IMR-90 (cell line): Measurements from ENCODE around the gene HUNK. TPM values are rescaled to one million over a fixed set of nuclear protein-coding genes. Genes with fewer than 3 reads are reported as not detected.

Experiments
- ATAC-seq: fragments of 200-7000 bp; cut with Tn5 transposase; 2 replicates; pipeline ENCODE4 v1.9.1; 2020; ENCODE audit warnings: low read depth, mild to moderate bottlenecking, moderate library complexity
- BruUV-seq: library from RNA; stranded (reverse); fragments of 400-500 nt; replicated peaks from 2 replicates; lab custom pipeline; 2021; lab: Mats Ljungman, UMichigan
- CTCF ChIA-PET: fragments of 300-600 bp; formaldehyde crosslinking; extraction: SDS; loops from one replicate; lab custom pipeline; 2021; ENCODE audit warnings: antibody characterized with exemption; lab: Yijun Ruan, JAX
- POLR2A ChIA-PET: fragments of 300-600 bp; sonication (Branson Sonifier 250); formaldehyde crosslinking; loops from one replicate; lab custom pipeline; 2022; ENCODE audit warnings: antibody characterized with exemption; ENCODE audit not compliant: unreplicated experiment; lab: Charles Lee
- DNase-seq: peaks from one replicate; pipeline ENCODE4 v3.0.0; 2013
- H2AFZ ChIP-seq: replicated peaks from 2 replicates; pipeline ENCODE3; 2013; ENCODE audit warnings: low read length, mild to moderate bottlenecking; ENCODE audit not compliant: poor library complexity
- H2AK5ac ChIP-seq: 2 replicates; pipeline ENCODE4 v1.6.1; 2013; ENCODE audit warnings: low read depth, low read length, inconsistent platforms
- H2AK9ac ChIP-seq: replicated peaks from 2 replicates; pipeline ENCODE3; 2013; ENCODE audit warnings: mild to moderate bottlenecking, low read depth, low read length, moderate library complexity; ENCODE audit not compliant: poor library complexity
- H2BK120ac ChIP-seq: 2 replicates; pipeline ENCODE4 v1.6.1; 2013; ENCODE audit warnings: low read depth, low read length, inconsistent platforms
- H2BK15ac ChIP-seq: 3 replicates; pipeline ENCODE4 v1.6.1; 2013; ENCODE audit warnings: low read depth, low read length, inconsistent platforms
- H2BK20ac ChIP-seq: 2 replicates; pipeline ENCODE4 v1.6.1; 2013; ENCODE audit warnings: low read depth, mild to moderate bottlenecking, inconsistent platforms, low read length, moderate library complexity
- H2BK5ac ChIP-seq: 2 replicates; pipeline ENCODE4 v1.6.1; 2013; ENCODE audit warnings: mild to moderate bottlenecking, low read depth, low read length, inconsistent platforms; ENCODE audit not compliant: poor library complexity, severe bottlenecking
- H3K14ac ChIP-seq: replicated peaks from 2 replicates; pipeline ENCODE4 v1.6.1; 2013; ENCODE audit warnings: low read depth, low read length, inconsistent platforms
- H3K18ac ChIP-seq: 2 replicates; pipeline ENCODE4 v1.6.1; 2013; ENCODE audit warnings: low read depth, low read length, control low read depth
- H3K23ac ChIP-seq: 2 replicates; pipeline ENCODE4 v1.6.1; 2013; ENCODE audit warnings: low read depth, low read length, inconsistent platforms
- H3K27ac ChIP-seq: 2 replicates; pipeline ENCODE4 v1.5.1; 2013; ENCODE audit warnings: mild to moderate bottlenecking, control low read depth, low read length; ENCODE audit not compliant: insufficient read depth
- H3K27me3 ChIP-seq: 2 replicates; pipeline ENCODE4 v1.6.1; 2013; ENCODE audit warnings: low read length; ENCODE audit not compliant: control insufficient read depth, insufficient read depth
- H3K36me3 ChIP-seq: 2 replicates; pipeline ENCODE4 v1.6.1; 2013; ENCODE audit warnings: low read length, mixed read lengths; ENCODE audit not compliant: control insufficient read depth, insufficient read depth
- H3K4ac ChIP-seq: 2 replicates; pipeline ENCODE4 v1.6.1; 2013; ENCODE audit warnings: low read depth, low read length, inconsistent platforms
- H3K4me1 ChIP-seq: 2 replicates; pipeline ENCODE4 v1.6.1; 2013; ENCODE audit warnings: low read length, mixed read lengths; ENCODE audit not compliant: control insufficient read depth, insufficient read depth
- H3K4me2 ChIP-seq: 2 replicates; pipeline ENCODE4 v1.6.1; 2013; ENCODE audit warnings: low read depth, mild to moderate bottlenecking, control low read depth, low read length, moderate library complexity
- H3K4me3 ChIP-seq: 2 replicates; pipeline ENCODE4 v1.5.1; 2013; ENCODE audit warnings: low read depth, mild to moderate bottlenecking, control low read depth, low read length, moderate library complexity; ENCODE audit not compliant: insufficient read depth
- H3K56ac ChIP-seq: 2 replicates; pipeline ENCODE4 v1.6.1; 2013; ENCODE audit warnings: low read length, inconsistent platforms; ENCODE audit not compliant: insufficient read depth; ENCODE audit errors: extremely low read depth
- H3K79me1 ChIP-seq, 2 experiments: 2 replicates each; pipeline ENCODE4 v1.6.1; 2013; ENCODE audit warnings: low read length in 2 of 2, inconsistent platforms in 1 of 2, low read depth in 1 of 2
- H3K9ac ChIP-seq: 2 replicates; pipeline ENCODE4 v1.6.1; 2013; ENCODE audit warnings: low read depth, low read length, control low read depth
- H3K9me1 ChIP-seq: 2 replicates; pipeline ENCODE4 v1.6.1; 2013; ENCODE audit warnings: low read length, inconsistent platforms; ENCODE audit not compliant: insufficient read depth
- H3K9me3 ChIP-seq: 2 replicates; pipeline ENCODE4 v1.6.1; 2013; ENCODE audit warnings: low read length; ENCODE audit not compliant: control insufficient read depth, insufficient read depth
- H4K20me1 ChIP-seq: 2 replicates; pipeline ENCODE4 v1.6.1; 2013; ENCODE audit warnings: low read length, inconsistent platforms; ENCODE audit not compliant: insufficient read depth
- H4K5ac ChIP-seq: 2 replicates; pipeline ENCODE4 v1.6.1; 2013; ENCODE audit warnings: mild to moderate bottlenecking, low read depth, low read length, control low read depth
- H4K8ac ChIP-seq, 2 experiments: 2 replicates each; pipeline ENCODE4 v1.6.1; 2013; ENCODE audit warnings: low read depth in 2 of 2, low read length in 2 of 2, control low read depth in 1 of 2, inconsistent platforms in 1 of 2
- H4K91ac ChIP-seq: 2 replicates; pipeline ENCODE4 v1.6.1; 2013; ENCODE audit warnings: low read depth, low read length, inconsistent platforms; ENCODE audit not compliant: insufficient read depth
- WGBS, 2 experiments: methylation state at CpG; one replicate each; pipeline versions ENCODE4 v1.1.5 to v1.1.7; 2013; ENCODE audit warnings: missing lambda C conversion rate in 2 of 2; ENCODE audit not compliant: insufficient read length in 1 of 2; ENCODE audit errors: extremely low coverage in 2 of 2; 5-methylcytosine and 5-hydroxymethylcytosine counted together
- dilution Hi-C: fragments of 300-500 bp; cut with HindIII; formaldehyde crosslinking; loops from one replicate; pipeline ENCODE4 v1.14.3; 2018; ENCODE audit warnings: low sequenced_read_pairs; ENCODE audit not compliant: unreplicated experiment
- in situ Hi-C: fragments of 300-500 bp; cut with MboI; formaldehyde crosslinking; loops from 3 replicates; pipeline ENCODE4 v1.14.3; 2019; ENCODE audit warnings: low sequenced_read_pairs, inconsistent platforms, mixed read lengths
- intact Hi-C: fragments of 100-400 bp; cut with micrococcal nuclease; formaldehyde crosslinking; loops from 2 replicates; pipeline ENCODE4 v1.10.0; 2022
- polyA plus RNA-seq, 3 experiments: library from polyadenylated mRNA; depleted of rRNA; stranded (reverse); fragments of >200 nt; gene quantifications; 2 replicates each; pipeline ENCODE4 v1.2.3, GENCODE V29; 2012; ENCODE audit warnings: low replicate concordance in 1 of 3
- total RNA-seq: library from RNA; depleted of rRNA; stranded (reverse); fragments of >200 nt; gene quantifications from 2 replicates; pipeline ENCODE4 v1.2.3, GENCODE V29; 2012
- TF ChIP-seq, protein P1 (sequence below): conservative IDR thresholded peaks from 2 replicates; pipeline ENCODE4 v1.5.1; 2012; ENCODE audit warnings: mild to moderate bottlenecking, low read depth, low read length, improper control_type of control experiment

The HUNK gene
- total and polyA plus RNA-seq, 2 of the 4 experiments (the other 2 are of a cell fraction), result 1.0 to 2.0 TPM

DNA sequence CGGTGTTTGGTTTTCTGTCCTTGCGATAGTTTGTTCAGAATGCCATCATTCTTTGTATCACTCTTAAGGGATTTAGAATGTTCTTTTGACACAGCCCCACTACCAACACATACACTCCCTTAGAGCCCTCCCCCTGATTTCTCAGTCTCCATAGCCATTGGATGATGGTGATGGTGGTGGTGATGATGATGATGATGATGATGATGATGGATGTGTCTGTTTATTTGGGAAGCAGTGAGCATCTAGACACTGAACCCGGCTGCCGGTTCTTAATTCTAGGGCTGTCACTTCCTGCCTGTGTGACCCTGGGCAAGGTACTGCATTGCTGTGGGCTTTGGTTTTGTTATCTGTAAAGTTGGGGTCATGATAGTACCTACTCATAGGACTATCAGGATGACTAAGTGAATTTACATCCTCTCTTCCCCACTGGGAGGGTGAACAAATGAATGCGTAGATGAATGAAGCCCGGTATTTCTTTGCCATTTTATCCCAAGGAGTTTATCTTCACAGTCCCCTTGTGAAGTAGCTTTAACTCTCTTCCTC is 100.7 kb downstream of the HUNK start:
- DNase-seq (no peak), ATAC-seq (no peak)
- no peak overlapping the region for H2BK20ac ChIP-seq
- no peak overlapping the region for H2BK120ac ChIP-seq
- no peak overlapping the region for H2BK5ac ChIP-seq
- no peak overlapping the region for H3K18ac ChIP-seq
- no peaks in the 10 kb centered on the region for H3K27me3 ChIP-seq
- no peak overlapping the region for H4K8ac ChIP-seq
- H2BK15ac ChIP-seq, result no peak overlapping the region
- H3K9ac ChIP-seq, result no peak overlapping the region
- no peak overlapping the region for H3K56ac ChIP-seq
- intact Hi-C loops (no loop called here), dilution Hi-C loops (no loop called here), in situ Hi-C loops (no loop called here)
- no peak overlapping the region for H4K91ac ChIP-seq
- H3K4me1 ChIP-seq, result no peaks in the 10 kb centered on the region; the same call in 1 of the 2 replicates
- peaks cover 11% of the 10 kb centered on the region for H3K36me3 ChIP-seq
- no CpG with 5 or more reads among the region's 6 CpGs for WGBS, 2 experiments
- ChIA-PET POLR2A (no interaction called here), CTCF (interaction anchor here (1.6 kb wide), 1 partner anchor 28 kb away, joined by 3 read pairs; no protein-coding TSS in a partner anchor)
- H4K5ac ChIP-seq, result no peak overlapping the region
- H3K27ac ChIP-seq, result no peak overlapping the region
- H2AK5ac ChIP-seq, result no peak overlapping the region
- H4K20me1 ChIP-seq, result no peaks in the 10 kb centered on the region
- H3K79me1 ChIP-seq, result no peaks in the 10 kb centered on the region
- no peak overlapping the region for H3K4me2 ChIP-seq
- H3K9me3 ChIP-seq, result no peaks in the 10 kb centered on the region
- no peak overlapping the region for H2AK9ac ChIP-seq
- TF ChIP-seq, protein P1, sequence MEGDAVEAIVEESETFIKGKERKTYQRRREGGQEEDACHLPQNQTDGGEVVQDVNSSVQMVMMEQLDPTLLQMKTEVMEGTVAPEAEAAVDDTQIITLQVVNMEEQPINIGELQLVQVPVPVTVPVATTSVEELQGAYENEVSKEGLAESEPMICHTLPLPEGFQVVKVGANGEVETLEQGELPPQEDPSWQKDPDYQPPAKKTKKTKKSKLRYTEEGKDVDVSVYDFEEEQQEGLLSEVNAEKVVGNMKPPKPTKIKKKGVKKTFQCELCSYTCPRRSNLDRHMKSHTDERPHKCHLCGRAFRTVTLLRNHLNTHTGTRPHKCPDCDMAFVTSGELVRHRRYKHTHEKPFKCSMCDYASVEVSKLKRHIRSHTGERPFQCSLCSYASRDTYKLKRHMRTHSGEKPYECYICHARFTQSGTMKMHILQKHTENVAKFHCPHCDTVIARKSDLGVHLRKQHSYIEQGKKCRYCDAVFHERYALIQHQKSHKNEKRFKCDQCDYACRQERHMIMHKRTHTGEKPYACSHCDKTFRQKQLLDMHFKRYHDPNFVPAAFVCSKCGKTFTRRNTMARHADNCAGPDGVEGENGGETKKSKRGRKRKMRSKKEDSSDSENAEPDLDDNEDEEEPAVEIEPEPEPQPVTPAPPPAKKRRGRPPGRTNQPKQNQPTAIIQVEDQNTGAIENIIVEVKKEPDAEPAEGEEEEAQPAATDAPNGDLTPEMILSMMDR, result no peak
- no peak overlapping the region for H3K14ac ChIP-seq
- no peak overlapping the region for H3K4ac ChIP-seq
- H2AFZ ChIP-seq, result no peak overlapping the region
- no peak overlapping the region for H3K23ac ChIP-seq
- H3K9me1 ChIP-seq, result no peaks in the 10 kb centered on the region
- no TSS peak for BruUV-seq
- H3K4me3 ChIP-seq, result no peak overlapping the region
